AG04449 (cell line): Measurements from ENCODE around the gene KCNA5.

Experiments used
- CTCF ChIA-PET: fragments of 350-600 bp; formaldehyde crosslinking; extraction: SDS; loops from one replicate; lab custom pipeline; 2021; ENCODE audit warnings: antibody characterized with exemption; lab: Yijun Ruan, JAX
- POLR2A ChIA-PET: fragments of 400-600, 350-600 bp; formaldehyde crosslinking; extraction: SDS; loops from one replicate; lab custom pipeline; 2020; ENCODE audit warnings: antibody characterized with exemption, inconsistent platforms; lab: Yijun Ruan, JAX
- DNase-seq: peaks from one replicate; pipeline ENCODE4 v3.0.0-alpha.2; 2010; ENCODE audit warnings: low read depth, low spot score
- H3K4me3 ChIP-seq: 2 replicates; pipeline ENCODE4 v1.5.1; 2011; ENCODE audit warnings: low read depth, mild to moderate bottlenecking, control low read depth, low read length
- TF ChIP-seq, protein P1 (sequence below): IDR thresholded peaks from one replicate; pipeline ENCODE4 v1.5.1; 2011; ENCODE audit warnings: mild to moderate bottlenecking, moderate library complexity, low read length, control low read depth, inconsistent platforms; ENCODE audit not compliant: insufficient read depth; ENCODE audit errors: missing control alignments

Gene KCNA5

DNA sequence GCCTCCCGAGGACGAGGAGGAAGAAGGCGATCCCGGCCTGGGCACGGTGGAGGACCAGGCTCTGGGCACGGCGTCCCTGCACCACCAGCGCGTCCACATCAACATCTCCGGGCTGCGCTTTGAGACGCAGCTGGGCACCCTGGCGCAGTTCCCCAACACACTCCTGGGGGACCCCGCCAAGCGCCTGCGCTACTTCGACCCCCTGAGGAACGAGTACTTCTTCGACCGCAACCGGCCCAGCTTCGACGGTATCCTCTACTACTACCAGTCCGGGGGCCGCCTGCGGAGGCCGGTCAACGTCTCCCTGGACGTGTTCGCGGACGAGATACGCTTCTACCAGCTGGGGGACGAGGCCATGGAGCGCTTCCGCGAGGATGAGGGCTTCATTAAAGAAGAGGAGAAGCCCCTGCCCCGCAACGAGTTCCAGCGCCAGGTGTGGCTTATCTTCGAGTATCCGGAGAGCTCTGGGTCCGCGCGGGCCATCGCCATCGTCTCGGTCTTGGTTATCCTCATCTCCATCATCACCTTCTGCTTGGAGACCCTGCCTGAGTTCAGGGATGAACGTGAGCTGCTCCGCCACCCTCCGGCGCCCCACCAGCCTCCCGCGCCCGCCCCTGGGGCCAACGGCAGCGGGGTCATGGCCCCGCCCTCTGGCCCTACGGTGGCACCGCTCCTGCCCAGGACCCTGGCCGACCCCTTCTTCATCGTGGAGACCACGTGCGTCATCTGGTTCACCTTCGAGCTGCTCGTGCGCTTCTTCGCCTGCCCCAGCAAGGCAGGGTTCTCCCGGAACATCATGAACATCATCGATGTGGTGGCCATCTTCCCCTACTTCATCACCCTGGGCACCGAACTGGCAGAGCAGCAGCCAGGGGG is 979 bp downstream of the KCNA5 start:
- CTCF ChIA-PET: no interaction called here
- DNase-seq: no peak
- TF ChIP-seq, protein P1, sequence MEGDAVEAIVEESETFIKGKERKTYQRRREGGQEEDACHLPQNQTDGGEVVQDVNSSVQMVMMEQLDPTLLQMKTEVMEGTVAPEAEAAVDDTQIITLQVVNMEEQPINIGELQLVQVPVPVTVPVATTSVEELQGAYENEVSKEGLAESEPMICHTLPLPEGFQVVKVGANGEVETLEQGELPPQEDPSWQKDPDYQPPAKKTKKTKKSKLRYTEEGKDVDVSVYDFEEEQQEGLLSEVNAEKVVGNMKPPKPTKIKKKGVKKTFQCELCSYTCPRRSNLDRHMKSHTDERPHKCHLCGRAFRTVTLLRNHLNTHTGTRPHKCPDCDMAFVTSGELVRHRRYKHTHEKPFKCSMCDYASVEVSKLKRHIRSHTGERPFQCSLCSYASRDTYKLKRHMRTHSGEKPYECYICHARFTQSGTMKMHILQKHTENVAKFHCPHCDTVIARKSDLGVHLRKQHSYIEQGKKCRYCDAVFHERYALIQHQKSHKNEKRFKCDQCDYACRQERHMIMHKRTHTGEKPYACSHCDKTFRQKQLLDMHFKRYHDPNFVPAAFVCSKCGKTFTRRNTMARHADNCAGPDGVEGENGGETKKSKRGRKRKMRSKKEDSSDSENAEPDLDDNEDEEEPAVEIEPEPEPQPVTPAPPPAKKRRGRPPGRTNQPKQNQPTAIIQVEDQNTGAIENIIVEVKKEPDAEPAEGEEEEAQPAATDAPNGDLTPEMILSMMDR: no peak
- H3K4me3 ChIP-seq: no peak overlapping the region
- POLR2A ChIA-PET: no interaction called here

DNA sequence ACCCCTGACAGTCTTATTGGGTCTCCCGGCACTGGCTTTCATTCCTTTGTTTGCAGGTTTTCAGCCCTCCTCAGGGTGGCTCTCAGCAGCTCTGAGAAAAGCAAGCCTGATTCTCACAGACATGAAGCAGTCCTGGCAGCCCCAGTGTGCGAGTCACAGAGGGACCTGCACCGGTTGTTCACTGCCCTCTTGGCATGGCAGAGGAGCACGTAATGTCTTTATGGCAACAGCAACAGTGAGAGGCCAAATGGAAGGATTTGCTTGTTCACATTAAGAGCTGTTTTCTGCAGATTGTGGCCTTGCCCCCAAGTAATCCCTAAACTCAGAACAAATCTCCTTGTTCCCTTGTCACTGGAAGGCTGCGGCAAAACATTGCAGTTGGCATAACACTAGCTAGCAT is 3.4 kb downstream of the KCNA5 start:
- no peak overlapping the region for H3K4me3 ChIP-seq
- CTCF ChIA-PET: interaction anchor here (1.0 to 1.1 kb wide), 3 partner anchors 8 to 190 kb away, joined by 3 read pairs; no protein-coding TSS in a partner anchor
- no peak for DNase-seq
- TF ChIP-seq, protein P1: no peak
- POLR2A ChIA-PET: no interaction called here

DNA sequence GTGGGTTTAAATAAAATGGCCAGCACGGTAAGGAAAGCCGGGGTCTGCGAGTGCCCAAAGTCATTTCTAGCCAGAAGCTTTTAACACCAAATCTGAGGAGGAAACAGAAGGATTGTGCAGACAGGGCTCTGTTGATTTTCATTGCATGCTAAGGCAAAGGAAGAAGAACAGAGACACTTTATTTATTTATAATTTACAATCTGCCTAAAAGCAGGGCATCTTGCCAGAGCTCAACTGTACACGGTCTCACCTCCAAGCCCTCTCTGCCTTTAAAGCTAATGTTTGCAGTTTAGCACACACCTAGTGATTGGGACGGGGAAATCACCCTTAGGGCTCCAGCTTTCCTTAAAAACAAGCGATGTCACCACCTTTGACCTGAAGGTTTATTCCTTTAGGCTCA is 4.0 kb downstream of the KCNA5 start:
- no peak for DNase-seq
- no peak overlapping the region for H3K4me3 ChIP-seq
- ChIA-PET POLR2A (no interaction called here), CTCF (interaction anchor here (1.0 to 1.1 kb wide), 3 partner anchors 9 to 191 kb away, joined by 3 read pairs; no protein-coding TSS in a partner anchor)
- TF ChIP-seq, protein P1: no peak

DNA sequence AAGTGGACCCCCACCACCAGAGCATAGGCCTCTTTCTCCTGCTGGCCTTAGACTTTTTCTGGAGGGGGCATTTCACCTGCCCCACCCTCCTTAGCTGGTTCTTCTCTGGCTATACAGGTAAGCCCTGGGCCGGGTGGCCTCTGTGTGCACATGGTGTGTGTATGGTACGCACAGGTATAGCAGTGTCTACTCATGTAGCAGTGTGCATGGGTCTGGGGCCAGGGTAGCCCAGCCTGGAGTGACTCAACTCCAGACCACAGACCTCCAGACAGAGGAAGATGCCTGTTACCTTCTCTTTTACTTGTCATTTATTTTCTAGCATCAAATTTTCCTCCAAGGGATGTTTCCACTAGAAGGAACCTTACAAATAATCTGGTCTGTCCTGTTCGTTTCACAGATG is 6.9 kb downstream of the KCNA5 start:
- POLR2A ChIA-PET: no interaction called here
- DNase-seq: no peak
- TF ChIP-seq, protein P1: no peak
- H3K4me3 ChIP-seq: no peak overlapping the region
- CTCF ChIA-PET: interaction anchor here (1.1 kb wide), 1 partner anchor 8 kb away, joined by 3 read pairs; no protein-coding TSS in a partner anchor

DNA sequence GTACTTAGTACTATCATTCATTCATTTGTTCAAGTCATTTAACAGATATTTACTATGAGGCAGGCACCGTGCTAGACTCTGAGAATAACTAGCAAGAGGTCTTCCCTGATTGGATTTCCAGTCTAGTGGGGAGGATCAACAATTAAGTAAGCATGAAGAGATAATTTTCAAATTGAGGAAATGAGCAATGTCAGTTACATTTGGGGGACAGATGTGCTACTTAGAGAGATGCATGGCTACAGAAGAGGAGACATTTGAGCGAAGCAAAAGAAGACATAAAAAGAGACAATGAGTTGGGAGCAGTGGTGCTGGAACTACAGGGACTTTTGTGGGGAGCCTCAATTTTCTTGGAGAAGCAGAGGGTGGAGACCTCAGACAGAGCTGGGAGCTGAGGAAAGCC is 7.7 kb downstream of the KCNA5 start:
- CTCF ChIA-PET: no interaction called here
- TF ChIP-seq, protein P1: no peak
- POLR2A ChIA-PET: no interaction called here
- DNase-seq: no peak
- H3K4me3 ChIP-seq: no peak overlapping the region

DNA sequence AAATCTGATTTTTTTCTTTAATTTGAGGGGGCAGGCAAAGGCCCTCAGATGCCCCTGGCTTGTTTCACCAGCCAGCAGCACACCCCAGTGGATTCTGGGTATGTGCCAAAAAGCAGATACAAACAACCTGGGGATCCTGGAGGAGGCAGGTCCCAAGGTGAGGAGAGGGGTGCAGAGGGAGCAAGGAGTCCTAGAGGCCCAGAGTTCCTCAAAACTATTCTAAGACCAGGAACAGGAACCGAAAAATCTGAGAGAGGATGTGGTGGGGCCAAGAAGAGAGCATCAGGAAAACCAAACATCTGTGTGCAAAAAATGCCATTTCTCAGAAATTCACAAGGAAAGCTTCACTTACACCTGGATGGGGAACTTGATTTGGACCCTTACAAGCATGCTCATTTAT is 8.2 kb downstream of the KCNA5 start:
- POLR2A ChIA-PET: no interaction called here
- DNase-seq: no peak
- no peak overlapping the region for H3K4me3 ChIP-seq
- CTCF ChIA-PET: interaction anchor here (1.3 kb wide), 1 partner anchor 28 kb away, joined by 4 read pairs; no protein-coding TSS in a partner anchor
- TF ChIP-seq, protein P1: no peak
